Skeletal muscle tissue (tissue), 4 donors: ENCODE data around the gene C19orf44. TPM values are rescaled to one million over a fixed set of nuclear protein-coding genes. Genes with fewer than 3 reads are reported as not detected.
A peak's percentile ranks its signal among the peaks of the same experiment; 100 is the strongest.
"Not testable (repeated sequence)": the region's sequence is repeated elsewhere in the genome, so short reads cannot be mapped to it uniquely, and the experiment has no call there.

Experiments used
- H3K27ac ChIP-seq: one replicate; pipeline ENCODE4 v1.7.0; 2013; ENCODE audit warnings: mild to moderate bottlenecking, low read depth, low read length, inconsistent platforms
- H3K27me3 ChIP-seq, 3 donors: one replicate each; pipeline ENCODE4 v1.7.0; 2013; ENCODE audit warnings: low read length in 3 of 3; ENCODE audit not compliant: control insufficient read depth in 3 of 3, insufficient read depth in 3 of 3
- H3K36me3 ChIP-seq, 3 donors: one replicate each; pipeline ENCODE4 v1.7.0; 2013; ENCODE audit warnings: low read length in 3 of 3; ENCODE audit not compliant: control insufficient read depth in 3 of 3, insufficient read depth in 3 of 3
- H3K4me1 ChIP-seq, 3 donors: one replicate each; pipeline ENCODE4 v1.7.0; 2013; ENCODE audit warnings: low read length in 3 of 3, mild to moderate bottlenecking in 3 of 3; ENCODE audit not compliant: control insufficient read depth in 3 of 3, insufficient read depth in 3 of 3
- H3K4me3 ChIP-seq, 3 donors: one replicate each; pipeline ENCODE4 v1.7.0; 2013; ENCODE audit warnings: low read length in 3 of 3
- H3K9ac ChIP-seq, 3 donors: one replicate each; pipeline ENCODE4 v1.7.0; 2013; ENCODE audit warnings: low read length in 3 of 3, mild to moderate bottlenecking in 3 of 3, moderate library complexity in 2 of 3, low read depth in 1 of 3
- H3K9me3 ChIP-seq, 3 donors: one replicate each; pipeline ENCODE4 v1.7.0; 2013; ENCODE audit warnings: low read length in 3 of 3; ENCODE audit not compliant: control insufficient read depth in 3 of 3
- total RNA-seq: library from RNA; depleted of rRNA; stranded (reverse); fragments of >200 nt; gene quantifications from one replicate; pipeline ENCODE4 v1.2.3, GENCODE V29; 2014
- donor health status: Osteomylitis.

C19orf44 gene
- total RNA-seq, 1 donor from 2014 or later: 2.6 TPM

GRCh38 chr19:16532440-16533234 is 36.4 kb downstream of the C19orf44 start:
- Histone ChIP-seq H3K4me3 (no peak overlapping the region), H3K36me3 (peaks cover 73 to 75% (median 75%) of the 10 kb centered on the region in 3 donors), H3K4me1 (peaks cover 0 to 2% (median 0%) of the 10 kb centered on the region in 3 donors), H3K9ac (no peak overlapping the region), H3K27ac (no peak overlapping the region), H3K27me3 (no peaks in the 10 kb centered on the region), H3K9me3 (no peaks in the 10 kb centered on the region)

DNA sequence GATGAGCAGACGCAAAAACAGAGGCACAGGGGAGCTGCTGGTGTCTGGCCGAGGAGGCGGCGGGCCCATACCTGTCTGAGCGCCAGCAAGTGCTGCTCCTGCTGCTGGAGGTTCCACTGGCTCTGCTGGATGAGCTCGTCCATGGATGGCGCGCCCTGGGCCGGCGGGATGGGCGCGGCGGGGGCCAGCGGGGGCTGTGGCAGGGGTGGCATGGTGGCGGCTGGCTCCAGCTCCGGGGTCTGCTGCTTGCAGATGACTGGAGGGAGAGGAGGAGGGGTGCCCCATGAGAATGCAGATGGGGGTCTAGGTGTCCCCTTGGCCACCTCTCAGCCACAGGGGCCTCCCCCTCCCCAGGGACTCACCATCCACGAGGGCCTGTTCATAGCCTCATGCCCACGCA is 39.2 kb downstream of the C19orf44 start:
- Histone ChIP-seq H3K27me3 (no peaks in the 10 kb centered on the region), H3K4me1 (peaks cover 7 to 8% (median 8%) of the 10 kb centered on the region in 3 donors), H3K27ac (no peak overlapping the region), H3K36me3 (peaks cover 55 to 63% (median 59%) of the 10 kb centered on the region in 3 donors), H3K4me3 (no peak overlapping the region), H3K9ac (no peak overlapping the region), H3K9me3 (no peaks in the 10 kb centered on the region)

DNA sequence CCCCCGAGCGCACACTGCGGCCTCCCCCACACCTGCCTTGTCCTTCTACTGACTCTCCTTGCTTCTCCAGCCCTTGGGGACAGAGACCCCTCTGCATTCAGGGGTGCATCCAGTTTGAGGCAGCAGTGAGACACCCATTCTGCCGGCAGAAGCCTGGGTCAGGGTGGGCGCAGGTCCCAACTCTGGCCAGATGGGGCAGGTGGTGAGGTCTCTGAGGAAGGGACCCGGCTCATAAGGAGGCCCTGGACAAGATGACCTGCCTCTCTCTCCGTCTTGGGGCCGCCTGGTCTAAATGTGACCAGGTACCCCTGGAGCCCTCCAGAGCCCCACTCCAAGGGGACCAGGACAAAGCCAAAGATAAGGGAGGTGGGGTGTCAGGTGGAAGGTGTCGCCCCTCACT is 39.9 kb downstream of the C19orf44 start:
- no peaks in the 10 kb centered on the region for H3K27me3 ChIP-seq
- no peak overlapping the region for H3K27ac ChIP-seq
- no peak overlapping the region for H3K4me3 ChIP-seq
- no peaks in the 10 kb centered on the region for H3K9me3 ChIP-seq
- H3K36me3 ChIP-seq: peaks cover 48 to 56% (median 52%) of the 10 kb centered on the region in 3 donors
- H3K9ac ChIP-seq: no peak overlapping the region
- H3K4me1 ChIP-seq: peaks cover 12 to 15% (median 15%) of the 10 kb centered on the region in 3 donors

DNA sequence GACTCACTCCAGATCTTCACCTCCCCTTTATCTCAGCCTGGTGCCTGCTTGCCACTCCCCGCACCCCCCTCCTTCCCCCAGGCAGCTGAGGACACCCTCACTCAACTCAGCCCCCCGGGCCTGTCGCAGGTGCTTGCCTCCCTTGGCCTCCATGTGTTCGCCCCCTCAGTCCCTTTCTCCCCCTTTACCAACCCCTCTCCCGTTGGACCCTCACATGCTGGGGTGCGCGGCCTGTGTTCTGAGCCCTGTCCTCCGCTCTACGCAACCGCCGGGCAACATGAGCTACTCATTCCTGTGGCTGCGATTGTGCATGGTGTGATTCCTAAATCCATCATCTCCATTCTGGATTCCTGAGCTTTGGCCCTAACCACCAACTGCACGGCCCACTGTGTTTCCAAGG is 40.9 kb downstream of the C19orf44 start:
- H3K36me3 ChIP-seq: peaks cover 38 to 48% (median 42%) of the 10 kb centered on the region in 3 donors

DNA sequence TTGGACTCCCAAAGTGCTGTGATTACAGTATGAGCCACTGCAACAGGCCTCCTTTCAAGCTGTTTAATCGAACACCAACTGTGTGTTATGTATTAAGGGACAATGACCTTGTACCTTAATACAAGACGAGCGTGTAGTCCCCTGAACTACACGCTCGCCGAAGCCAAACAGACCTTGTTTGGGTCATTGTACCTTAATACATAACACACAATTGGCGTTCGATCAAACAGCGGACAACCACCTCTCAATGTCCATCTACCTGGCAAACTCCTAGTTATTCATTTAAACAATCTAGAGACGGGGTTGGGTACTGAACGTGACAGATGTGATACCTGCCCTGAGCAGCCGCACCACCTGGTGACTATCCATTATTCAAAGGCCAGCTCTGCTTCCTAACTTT is 44.8 kb downstream of the C19orf44 start:
- Histone ChIP-seq H3K9me3 (no peaks in the 10 kb centered on the region), H3K27me3 (no peaks in the 10 kb centered on the region), H3K9ac (peak overlapping the region; percentile 87 to 98 (median 89)), H3K27ac (no peak overlapping the region), H3K4me1 (peaks cover 31 to 35% (median 31%) of the 10 kb centered on the region in 3 donors), H3K4me3 (peak overlapping the region; percentile 86 to 94 (median 87)), H3K36me3 (peaks cover 10 to 16% (median 13%) of the 10 kb centered on the region in 3 donors)

More for the DNA sequence above, 40.9 kb downstream of the C19orf44 start:
- no peaks in the 10 kb centered on the region for H3K9me3 ChIP-seq
- H3K27me3 ChIP-seq: no peaks in the 10 kb centered on the region
- no peak overlapping the region for H3K4me3 ChIP-seq
- H3K27ac ChIP-seq: no peak overlapping the region
- no peak overlapping the region for H3K9ac ChIP-seq
- peaks cover 19 to 22% (median 20%) of the 10 kb centered on the region in 3 donors for H3K4me1 ChIP-seq

DNA sequence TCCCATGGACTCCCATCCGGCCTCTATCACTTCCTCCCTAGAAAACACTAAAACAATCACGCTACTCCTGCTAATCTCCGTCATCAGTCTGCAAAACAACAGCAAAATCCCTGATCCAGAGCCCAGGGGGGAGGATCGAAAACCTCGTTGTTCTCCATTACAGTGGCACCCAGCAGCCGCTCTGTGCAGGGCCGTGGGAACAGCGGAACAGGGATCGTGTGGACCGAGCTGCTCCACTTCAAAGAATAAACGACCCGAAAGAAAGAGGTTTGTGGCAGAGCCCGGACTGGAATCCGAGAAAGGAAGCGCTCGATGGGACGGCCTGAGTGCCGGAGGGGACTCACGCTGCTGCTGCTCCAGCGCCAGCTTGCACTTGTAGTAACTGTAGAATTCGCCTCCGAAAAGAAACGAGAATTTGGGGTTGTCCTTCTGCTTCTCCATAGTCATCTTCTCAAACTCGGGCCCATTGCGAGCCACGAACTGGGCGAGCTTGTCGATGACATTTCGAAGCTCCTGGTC is 45.4 kb downstream of the C19orf44 start:
- H3K4me1 ChIP-seq: peaks cover 31 to 35% (median 31%) of the 10 kb centered on the region in 3 donors
- H3K27me3 ChIP-seq: no peaks in the 10 kb centered on the region
- peak overlapping the region; percentile 86 to 94 (median 87) for H3K4me3 ChIP-seq
- H3K9me3 ChIP-seq: no peaks in the 10 kb centered on the region
- peak overlapping the region; percentile 87 to 98 (median 89) for H3K9ac ChIP-seq
- H3K36me3 ChIP-seq: peaks cover 8 to 13% (median 11%) of the 10 kb centered on the region in 3 donors
- peak overlapping the region; percentile 81 for H3K27ac ChIP-seq

GRCh38 chr19:16542045-16542909 is 46.1 kb downstream of the C19orf44 start, which contains the start of gene CHERP:
TSS of gene CHERP (minus strand) at chr19:16542437. CDS start at chr19:16542378, 59 bp downstream.
- H3K4me3 ChIP-seq: peak within 1 kb of the TSS; percentile 86 to 94 (median 93)
- peaks cover 31 to 35% (median 31%) of the 10 kb centered on the region in 3 donors for H3K4me1 ChIP-seq
- no peaks in the 10 kb centered on the region for H3K27me3 ChIP-seq
- H3K36me3 ChIP-seq: peaks cover 8 to 11% (median 11%) of the 10 kb centered on the region in 3 donors
- H3K27ac ChIP-seq: peak within 1 kb of the TSS; percentile 81
- H3K9ac ChIP-seq: peak within 1 kb of the TSS; percentile 89 to 98 (median 98)
- no peaks in the 10 kb centered on the region for H3K9me3 ChIP-seq

GRCh38 chr19:16542910-16543472 is 46.8 kb downstream of the C19orf44 start:
- peak overlapping the region; percentile 89 to 98 (median 98) for H3K9ac ChIP-seq
- H3K4me3 ChIP-seq: peak overlapping the region; percentile 86 to 94 (median 93)
- H3K9me3 ChIP-seq: no peaks in the 10 kb centered on the region
- no peaks in the 10 kb centered on the region for H3K27me3 ChIP-seq
- H3K4me1 ChIP-seq: peaks cover 28 to 35% (median 31%) of the 10 kb centered on the region in 3 donors
- H3K36me3 ChIP-seq: peaks cover 4 to 11% (median 5%) of the 10 kb centered on the region in 3 donors
- H3K27ac ChIP-seq: peak overlapping the region; percentile 81

DNA sequence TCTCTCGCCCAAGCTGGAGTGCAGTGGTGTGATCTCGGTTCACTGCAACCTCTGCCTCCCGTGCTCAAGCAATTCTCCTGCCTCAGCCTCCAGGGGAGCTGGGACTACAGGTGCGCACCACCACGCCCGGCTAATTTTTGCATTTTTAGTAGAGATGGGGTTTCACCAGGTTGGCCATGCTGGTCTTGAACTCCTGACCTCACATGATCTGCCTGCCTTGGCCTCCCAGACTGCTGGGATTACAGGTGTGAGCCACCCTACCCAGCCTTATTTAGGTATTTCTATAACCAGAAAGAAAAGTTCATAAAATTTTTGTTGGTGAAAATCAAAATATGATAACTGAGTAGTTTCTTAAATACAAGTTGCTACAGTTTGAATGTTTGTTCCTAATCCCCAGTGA is 47.5 kb downstream of the C19orf44 start:
- not testable (repeated sequence) for H3K9me3 ChIP-seq, H3K36me3 ChIP-seq, H3K27ac ChIP-seq, H3K27me3 ChIP-seq
- Histone ChIP-seq H3K4me1 (peaks cover 26 to 35% (median 31%) of the 10 kb centered on the region in 3 donors), H3K9ac (peak overlapping the region in 1 of 3 donors; percentile 89), H3K4me3 (peak overlapping the region in 1 of 3 donors; percentile 86)
